ENCODE results near the gene EPB41L2.

EPB41L2 gene

GRCh38 chr6:131003488-131004386, 59.3 kb downstream of the EPB41L2 start:
- POLR2A ChIA-PET = no interaction called here
- no peak for DNase-seq (ENCODE audit: extremely low spot score)
- TF ChIP-seq, protein P1, sequence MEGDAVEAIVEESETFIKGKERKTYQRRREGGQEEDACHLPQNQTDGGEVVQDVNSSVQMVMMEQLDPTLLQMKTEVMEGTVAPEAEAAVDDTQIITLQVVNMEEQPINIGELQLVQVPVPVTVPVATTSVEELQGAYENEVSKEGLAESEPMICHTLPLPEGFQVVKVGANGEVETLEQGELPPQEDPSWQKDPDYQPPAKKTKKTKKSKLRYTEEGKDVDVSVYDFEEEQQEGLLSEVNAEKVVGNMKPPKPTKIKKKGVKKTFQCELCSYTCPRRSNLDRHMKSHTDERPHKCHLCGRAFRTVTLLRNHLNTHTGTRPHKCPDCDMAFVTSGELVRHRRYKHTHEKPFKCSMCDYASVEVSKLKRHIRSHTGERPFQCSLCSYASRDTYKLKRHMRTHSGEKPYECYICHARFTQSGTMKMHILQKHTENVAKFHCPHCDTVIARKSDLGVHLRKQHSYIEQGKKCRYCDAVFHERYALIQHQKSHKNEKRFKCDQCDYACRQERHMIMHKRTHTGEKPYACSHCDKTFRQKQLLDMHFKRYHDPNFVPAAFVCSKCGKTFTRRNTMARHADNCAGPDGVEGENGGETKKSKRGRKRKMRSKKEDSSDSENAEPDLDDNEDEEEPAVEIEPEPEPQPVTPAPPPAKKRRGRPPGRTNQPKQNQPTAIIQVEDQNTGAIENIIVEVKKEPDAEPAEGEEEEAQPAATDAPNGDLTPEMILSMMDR (IDR thresholded peaks at IDR 0.05; ENCODE audit: control extremely low read depth, extremely low read depth, low read depth, missing control alignments) = no peak
- CTCF ChIA-PET = interaction anchor here (0.7 to 0.8 kb wide), 2 partner anchors 33 to 108 kb away, joined by 3 read pairs; no protein-coding TSS in a partner anchor

GRCh38 chr6:131002661-131002980, 60.4 kb downstream of the EPB41L2 start:
- POLR2A ChIA-PET = no interaction called here
- CTCF ChIA-PET = no interaction called here
- no peak for DNase-seq (ENCODE audit: extremely low spot score)
- TF ChIP-seq, protein P1 (IDR thresholded peaks at IDR 0.05; ENCODE audit: control extremely low read depth, extremely low read depth, low read depth, missing control alignments) = no peak

- no peak for DNase-seq (ENCODE audit: extremely low spot score)
- CTCF ChIA-PET = no interaction called here
- POLR2A ChIA-PET = no interaction called here
- TF ChIP-seq, protein P1 (IDR thresholded peaks at IDR 0.05; ENCODE audit: control extremely low read depth, extremely low read depth, low read depth, missing control alignments) = no peak
Observed at GRCh38 chr6:131001945-131002660, 60.9 kb downstream of the EPB41L2 start.

DNA sequence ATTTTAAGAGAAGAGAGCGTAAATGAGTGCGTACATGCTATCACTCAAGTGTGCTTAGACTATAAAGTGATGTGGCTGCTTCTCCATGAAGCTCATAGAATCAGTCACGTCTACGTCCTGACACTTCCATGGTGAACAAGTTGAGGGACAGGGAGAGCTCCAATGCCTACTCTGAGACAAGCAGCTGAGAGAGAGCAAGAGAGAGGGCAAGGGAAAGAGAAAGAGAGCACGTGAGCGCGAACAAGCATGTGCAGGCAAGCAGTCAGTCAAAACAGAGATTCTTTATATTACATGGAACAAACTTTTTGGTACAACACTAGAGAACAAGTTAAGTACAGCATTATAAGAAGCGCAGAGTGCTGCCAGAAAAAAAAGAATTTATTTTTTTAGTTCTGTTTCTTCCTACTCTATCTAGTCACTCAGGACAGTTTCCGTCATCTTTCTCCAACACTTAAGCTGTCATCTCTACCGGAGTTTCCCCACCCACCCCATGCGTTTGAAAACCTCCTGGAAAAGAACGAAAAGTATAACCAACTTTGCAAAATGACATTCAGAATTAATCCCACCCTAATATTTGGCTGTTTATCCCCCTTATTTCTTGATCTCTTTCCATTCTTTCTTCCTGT, 61.8 kb downstream of the EPB41L2 start:
- CTCF ChIA-PET = no interaction called here
- TF ChIP-seq, protein P1 (IDR thresholded peaks at IDR 0.05; ENCODE audit: control extremely low read depth, extremely low read depth, low read depth, missing control alignments) = no peak
- POLR2A ChIA-PET = no interaction called here
- DNase-seq (ENCODE audit: extremely low spot score) = no peak

DNA sequence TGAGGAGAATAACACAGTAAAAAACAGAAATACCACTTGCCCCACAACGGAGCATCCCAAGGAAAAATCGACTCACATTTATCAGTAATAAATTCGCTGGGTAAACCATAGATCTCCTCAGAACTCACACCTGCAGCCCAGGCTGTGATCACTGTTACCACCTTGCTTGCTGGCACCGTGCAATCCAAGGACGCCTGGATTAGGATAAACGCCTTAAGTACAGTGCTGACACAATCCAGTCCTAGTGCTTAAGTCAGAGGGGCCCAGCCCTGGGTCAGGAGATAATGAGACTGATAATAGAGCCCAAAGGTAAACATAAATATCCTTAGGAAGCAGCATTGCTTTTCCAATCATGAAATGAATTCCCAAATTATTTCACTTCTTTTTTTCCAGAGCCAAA, 62.5 kb downstream of the EPB41L2 start:
- TF ChIP-seq, protein P1 (IDR thresholded peaks at IDR 0.05; ENCODE audit: control extremely low read depth, extremely low read depth, low read depth, missing control alignments) = no peak
- POLR2A ChIA-PET = no interaction called here
- CTCF ChIA-PET = interaction anchor here (1.2 kb wide), 1 partner anchor 9 kb away, joined by 3 read pairs; no protein-coding TSS in a partner anchor
- DNase-seq (ENCODE audit: extremely low spot score) = no peak

DNA sequence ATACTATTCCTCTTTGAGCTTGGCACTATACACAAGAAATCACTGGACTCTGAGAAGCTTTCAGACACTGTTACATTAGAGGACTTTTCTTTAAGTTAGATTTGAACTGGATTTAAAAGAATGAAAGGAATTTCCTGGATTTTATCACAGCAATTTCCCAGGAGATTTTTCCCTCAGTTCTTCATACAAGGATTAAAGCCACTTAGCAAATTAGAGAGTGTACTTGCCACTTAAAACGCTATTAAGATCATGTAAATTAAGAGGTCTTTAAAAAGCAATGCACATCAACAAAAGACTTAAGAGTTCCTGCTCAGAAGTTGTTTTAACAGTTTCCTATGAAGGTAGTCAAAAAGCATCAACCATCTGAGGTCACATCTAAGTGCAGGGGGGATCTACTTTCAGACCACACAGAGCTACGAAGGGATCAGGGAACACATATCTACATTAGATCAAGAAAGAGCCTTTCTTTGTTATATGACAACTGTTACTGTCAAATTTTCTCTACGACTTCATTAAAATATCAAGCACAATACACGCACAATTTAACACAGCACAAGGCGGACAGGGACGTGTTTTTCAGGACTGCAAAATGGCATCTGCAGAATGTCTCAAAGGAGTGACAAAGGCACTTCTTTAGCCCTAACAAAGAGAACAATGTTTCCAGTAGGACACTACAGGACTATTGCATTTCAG, 65.8 kb downstream of the EPB41L2 start:
- CTCF ChIA-PET = interaction anchor here (1.4 kb wide), 1 partner anchor 112 kb away, joined by 3 read pairs; no protein-coding TSS in a partner anchor
- no peak for DNase-seq (ENCODE audit: extremely low spot score)
- POLR2A ChIA-PET = no interaction called here
- TF ChIP-seq, protein P1 (IDR thresholded peaks at IDR 0.05; ENCODE audit: control extremely low read depth, extremely low read depth, low read depth, missing control alignments) = no peak

Measured in GM10248 (cell line).